CD1c-positive myeloid dendritic cell (primary cell): ENCODE results near the gene IFNLR1.

Source experiments
- DNase-seq: peaks from one replicate; pipeline ENCODE4 v3.0.0-alpha.2; 2016; ENCODE audit errors: extremely low spot score

IFNLR1 gene

DNA sequence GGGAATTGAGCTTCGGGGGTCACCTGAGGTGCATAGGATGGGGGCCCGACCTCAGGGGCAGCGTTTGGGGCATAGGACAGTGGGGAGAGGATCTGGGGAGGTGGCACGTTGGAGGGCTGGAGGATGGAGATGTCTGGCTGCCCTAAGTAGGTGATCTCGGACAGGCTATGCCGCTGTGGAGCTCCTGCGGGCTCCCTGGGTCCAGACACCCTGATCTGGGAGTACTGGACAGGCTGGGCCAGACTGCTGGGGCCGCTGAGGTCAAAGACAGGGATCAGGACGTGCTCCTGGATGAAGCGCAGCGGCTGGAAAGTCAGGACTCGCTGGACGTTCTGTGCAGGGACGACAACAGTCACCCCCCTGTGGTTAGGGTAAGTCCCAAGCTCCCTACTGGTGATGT, 65.7 kb downstream of the IFNLR1 start:
- no peak for DNase-seq

DNA sequence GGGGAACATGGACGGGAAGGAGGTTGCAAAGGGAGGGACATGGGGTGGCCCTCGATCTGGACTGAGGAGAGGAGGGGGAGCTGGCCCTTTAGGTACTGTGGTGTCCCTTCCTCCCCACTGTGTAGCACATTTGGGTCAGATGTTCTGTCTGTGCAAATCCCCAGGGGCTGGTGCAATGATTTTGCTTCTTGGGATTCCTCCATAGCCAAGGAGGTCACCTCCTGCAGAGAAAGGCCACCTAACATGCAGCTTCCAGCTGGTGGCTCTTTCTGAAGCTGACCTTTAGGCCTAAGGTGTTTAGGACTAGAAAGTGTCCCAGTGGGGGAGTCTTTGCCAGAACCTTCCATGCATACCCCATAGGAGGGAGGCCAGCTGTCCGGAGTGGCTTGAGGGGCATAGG, 66.1 kb downstream of the IFNLR1 start:
- DNase-seq: no peak

DNA sequence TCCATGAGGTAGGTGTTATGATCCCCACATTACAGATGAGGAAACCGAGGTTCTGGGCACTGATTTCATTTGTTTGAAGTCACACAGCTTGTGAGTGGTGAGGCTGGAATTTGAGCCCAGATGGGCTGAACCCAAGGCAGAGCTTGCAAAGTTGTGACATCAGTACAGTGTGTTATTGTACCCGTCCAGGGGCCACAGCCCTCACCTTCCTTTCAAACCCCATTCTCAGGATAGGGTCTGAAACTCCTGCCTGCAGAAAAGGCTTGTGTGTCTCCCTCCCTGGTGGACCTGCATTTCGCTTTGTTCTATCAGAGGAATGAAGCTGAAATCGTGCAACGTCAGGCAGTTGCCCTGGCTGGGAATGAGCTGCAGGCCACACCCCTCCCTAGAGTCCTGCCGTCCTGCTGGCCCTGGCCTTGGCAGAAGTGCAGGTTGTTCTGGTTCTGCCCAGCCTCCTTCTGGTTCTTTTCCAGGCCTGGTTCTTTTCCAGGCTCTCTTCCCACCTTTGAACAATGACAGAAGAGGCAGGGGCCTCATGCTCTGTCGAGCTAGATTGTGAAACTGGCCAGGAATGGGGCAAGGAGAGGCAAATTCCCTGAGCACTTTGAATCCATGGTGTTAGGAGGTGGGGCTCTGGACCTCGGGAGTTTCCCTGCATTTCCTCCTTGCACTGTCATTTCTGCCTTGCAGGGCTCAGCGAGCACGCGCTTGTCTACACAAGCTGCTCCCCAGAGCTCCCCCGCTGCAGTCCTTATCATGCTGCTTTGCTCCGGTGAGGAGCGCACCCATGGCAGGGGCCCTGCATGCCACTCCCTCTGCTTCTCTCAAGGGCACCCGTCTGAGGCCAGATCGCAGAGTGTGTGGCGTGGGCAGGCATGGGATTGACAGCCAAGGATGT, 67.0 kb downstream of the IFNLR1 start:
- no peak for DNase-seq

DNA sequence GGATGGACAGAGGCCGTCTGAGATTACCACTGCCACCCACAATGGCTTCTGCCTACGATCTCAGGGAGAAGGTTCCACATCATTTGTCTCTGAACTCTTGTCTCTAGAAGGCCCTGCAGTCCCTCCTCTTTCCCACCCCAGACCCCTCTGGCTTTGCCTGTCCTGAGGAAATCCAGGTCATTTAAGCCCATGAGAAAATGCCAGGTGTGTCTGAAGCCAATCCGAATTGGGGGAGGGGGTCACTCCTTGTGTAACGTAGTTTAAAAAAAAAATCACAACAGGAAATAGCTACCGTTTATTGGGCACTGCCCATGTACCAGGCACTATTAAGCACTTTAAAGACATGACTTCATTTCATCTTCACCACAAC, 67.6 kb downstream of the IFNLR1 start:
- DNase-seq: no peak

DNA sequence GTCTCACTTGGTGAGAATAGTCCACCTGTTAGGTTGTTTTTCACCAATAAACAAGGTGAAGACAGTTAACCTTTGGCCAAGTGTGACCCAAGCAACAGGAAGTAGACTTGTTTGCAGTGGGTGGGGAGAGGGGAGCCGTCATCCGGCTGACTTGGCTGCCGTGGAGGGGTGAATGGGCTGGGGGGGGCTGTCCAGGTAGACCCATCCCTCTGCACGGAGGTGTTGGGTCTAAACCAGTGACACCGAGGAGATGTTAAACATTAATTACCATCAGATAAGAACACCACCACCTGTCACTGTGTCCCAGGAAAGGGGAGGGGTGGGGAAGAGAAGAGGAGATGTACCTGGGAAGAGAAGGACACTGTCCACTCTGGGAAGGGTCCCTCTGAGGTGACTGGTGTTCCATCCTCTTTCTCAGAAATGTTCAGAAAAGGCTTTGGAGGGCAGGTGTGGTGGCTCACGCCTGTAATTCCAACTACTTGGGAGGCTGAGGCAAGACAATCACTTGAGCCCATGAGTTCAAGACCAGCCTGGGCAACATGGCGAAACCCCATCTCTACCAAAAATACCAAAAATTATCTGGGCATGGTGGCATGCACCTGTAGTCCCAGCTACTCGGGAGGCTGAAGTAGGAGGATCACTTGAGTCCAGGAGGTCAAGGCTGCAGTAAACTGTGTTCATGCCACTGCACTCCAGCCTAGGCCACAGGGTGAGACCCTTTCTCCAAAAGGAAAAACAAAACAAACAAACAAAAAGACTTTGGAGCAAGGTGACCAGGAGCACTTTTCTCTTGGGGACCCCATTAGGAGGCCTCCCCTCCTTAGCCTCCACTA, 68.5 kb downstream of the IFNLR1 start:
- no peak for DNase-seq

DNA sequence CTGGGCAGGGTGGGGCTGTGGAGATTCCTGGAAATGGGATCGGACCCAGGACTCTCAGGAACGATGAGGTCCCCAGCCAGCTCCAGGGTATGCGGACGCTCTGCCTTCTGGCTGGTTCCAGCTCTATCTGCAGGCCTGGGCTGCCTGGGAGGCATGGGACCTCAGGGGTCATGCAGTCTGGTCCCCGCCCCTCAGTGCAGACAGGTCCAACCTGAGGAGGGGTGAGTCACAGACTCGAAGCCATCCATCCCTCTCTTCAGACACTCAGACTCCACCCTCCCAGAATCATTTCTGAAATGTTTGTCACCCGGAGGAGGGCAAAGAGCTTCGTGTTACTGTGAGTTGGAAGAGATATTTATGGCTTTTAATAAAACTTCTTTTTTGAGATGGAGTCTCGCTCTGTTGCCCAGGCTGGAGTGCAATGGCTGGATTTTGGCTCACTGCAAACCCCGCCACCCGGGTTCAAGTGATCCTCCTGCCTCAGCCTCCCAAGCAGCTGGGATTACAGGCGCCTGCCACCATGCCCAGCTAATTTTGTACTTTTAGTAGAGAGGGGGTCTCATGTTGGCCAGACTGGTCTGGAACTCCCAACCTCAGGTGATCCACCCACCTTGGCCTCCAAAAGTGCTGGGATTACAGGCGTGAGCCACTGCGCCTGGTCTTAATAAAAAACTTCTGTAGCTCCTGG, 69.2 kb downstream of the IFNLR1 start:
- no peak for DNase-seq

DNA sequence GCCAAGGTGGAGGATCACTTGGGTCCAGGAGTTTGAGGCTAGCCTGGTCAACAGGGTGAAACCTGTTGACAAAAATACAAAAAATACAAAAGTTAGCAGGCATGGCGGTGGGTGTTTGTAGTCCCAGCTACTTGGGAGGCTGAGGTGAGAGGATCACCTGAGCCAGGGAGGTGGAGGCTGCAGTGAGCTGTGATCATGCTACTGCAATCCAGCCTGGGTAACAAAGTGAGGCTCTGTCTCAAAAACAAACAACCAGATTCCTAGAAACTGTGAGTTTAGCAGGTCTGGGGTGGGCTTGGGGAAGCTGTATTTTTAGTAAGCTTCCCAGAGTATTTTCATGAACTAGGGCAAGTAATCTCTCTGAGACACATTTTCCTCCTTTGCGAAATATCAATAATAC, 70.0 kb downstream of the IFNLR1 start:
- no peak for DNase-seq

DNA sequence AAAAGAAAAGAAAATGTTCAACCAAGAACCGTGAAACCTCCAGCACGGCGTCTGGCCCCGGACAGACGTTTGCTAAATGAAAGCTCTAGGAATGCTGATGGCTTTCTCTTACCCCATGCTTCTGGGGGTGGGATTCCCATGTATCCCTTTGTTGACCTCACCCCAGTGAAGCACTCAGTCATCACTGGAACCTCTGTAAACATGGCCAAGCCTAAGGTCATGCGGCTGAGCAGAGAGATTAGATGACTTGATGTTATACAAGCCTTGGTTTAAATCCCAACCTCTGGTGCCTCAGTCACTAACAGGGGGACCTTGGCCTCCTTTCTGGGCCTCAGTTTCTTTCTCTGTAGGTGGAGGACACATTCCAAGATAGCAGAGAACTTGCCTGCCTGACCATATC, 72.3 kb downstream of the IFNLR1 start:
- DNase-seq: no peak

DNA sequence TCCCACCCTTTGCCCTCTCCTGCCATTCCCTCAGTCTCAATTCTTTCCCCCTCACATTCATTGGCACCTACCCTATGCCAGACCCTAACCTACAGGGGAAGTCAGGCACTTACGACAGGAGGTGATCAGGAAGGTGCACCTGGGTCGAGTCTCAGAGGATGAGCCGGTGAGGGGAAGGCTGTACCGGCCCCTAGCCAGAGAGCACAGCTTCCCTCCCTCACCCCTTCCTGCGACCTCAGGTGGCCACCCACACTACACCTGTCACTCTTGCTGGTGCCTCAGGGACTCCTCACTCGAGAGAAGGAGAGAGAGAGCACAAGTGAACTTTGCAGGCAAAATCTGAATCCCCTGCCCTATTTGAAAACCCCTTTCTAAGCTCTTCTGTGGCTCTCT, 73.5 kb downstream of the IFNLR1 start:
- DNase-seq: no peak

DNA sequence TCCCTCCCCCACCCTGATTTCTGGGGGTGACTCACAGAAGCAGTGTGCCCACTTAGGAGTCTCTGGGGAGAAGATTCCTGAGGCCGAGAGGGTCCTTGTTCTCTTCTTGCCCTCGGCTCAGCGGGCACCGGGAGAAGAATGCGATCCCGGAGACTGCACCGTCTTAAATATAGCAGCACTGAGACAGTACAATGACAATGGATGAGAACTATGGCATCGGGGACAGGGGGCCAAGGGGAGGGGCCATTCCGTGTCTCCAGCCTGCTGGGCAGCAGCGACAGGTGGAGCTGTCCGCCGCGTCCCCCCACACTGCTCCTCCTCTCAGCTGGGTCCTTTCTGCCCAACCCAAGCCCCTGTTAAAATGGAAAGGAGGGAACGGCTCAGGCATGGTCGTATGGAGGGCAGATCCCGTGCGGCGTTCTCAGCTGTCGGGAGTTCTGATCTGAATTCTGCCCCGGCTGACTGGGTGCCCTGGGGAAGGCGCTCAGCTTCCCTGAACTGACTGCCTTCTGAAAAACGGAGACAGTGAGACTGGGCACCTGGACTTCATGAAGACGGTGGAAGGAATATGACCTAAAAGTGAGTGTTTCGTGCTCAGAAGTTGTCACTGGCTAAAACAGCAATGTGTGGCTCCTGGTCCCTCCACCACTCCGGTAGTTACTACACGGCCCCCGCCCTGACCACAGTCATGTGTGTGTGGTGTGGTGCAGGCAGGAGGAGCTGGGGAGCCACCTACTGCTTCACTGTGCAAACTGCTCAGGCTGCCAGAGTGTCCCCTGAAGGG, 74.9 kb downstream of the IFNLR1 start, which contains the start of gene MYOM3:
Gene MYOM3, minus strand, starts transcription at position 140 of the 784 bp plus-strand sequence. CDS start 3,499 bp downstream, outside the sequence.
- DNase-seq: peak; percentile 48

DNA sequence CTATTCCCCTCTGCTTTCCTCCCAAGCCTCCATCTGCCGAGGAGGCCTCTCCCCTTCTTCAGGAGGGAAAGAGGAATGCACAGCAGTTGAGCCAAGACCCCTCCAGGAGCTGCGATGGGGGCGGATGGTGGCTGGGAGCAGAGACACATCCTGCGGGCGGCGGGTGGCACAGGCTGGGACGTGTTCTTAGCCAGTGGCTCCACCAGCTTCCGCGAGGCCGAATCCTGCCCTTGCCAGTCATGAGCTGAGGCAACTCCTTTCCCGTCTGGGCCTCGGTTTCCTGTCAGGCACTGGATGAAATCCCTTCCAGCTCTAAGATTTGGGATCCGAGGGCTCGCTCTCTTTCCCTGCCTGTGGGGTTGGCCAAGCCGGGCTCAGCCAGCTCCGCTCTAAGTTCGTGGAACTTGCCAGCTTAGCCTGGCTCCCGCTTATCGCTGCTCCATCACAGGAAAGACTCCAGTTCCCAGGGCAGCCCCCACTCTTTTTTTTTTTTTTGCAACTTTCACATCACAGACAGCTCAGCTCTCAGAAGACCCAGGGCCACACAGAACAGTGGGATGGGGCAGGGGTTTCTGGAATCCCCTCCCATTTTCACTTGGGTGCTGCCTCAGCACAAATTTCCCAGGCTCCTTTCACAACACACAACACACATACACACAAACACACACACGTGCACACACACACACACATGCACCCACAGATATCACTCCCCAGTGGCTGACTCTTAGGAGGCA, 75.7 kb downstream of the IFNLR1 start:
- no peak for DNase-seq

DNA sequence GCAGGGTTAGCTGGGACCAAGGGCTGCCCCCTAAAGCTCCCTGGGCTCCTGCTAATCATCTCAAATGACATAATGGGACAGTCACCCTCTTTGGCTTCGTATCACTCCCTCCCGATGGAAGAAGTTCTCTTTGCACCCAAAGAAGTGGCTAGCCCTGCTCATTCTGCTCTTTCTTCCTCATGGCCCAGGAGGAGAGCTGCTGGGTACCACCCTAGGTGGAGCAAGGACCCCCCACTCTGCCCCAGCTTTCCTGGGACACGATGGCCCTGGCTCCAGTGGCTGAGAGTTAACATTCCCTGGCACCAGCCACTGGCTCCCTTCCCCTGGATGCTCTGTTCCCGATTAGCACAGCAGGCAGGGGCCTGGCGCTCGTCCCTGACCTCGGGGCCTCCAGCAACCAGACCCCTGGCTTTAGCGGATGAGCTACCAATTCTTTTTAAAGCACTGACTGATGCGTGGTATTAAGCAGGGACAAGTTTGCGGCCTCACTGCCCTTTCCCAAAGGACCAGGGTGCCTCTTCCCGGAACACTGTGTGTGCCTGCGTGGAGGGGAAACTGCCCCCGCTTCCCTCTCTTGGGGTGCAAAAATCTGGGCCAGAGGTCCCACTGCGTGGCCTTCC, 76.3 kb downstream of the IFNLR1 start:
- DNase-seq: no peak

DNA sequence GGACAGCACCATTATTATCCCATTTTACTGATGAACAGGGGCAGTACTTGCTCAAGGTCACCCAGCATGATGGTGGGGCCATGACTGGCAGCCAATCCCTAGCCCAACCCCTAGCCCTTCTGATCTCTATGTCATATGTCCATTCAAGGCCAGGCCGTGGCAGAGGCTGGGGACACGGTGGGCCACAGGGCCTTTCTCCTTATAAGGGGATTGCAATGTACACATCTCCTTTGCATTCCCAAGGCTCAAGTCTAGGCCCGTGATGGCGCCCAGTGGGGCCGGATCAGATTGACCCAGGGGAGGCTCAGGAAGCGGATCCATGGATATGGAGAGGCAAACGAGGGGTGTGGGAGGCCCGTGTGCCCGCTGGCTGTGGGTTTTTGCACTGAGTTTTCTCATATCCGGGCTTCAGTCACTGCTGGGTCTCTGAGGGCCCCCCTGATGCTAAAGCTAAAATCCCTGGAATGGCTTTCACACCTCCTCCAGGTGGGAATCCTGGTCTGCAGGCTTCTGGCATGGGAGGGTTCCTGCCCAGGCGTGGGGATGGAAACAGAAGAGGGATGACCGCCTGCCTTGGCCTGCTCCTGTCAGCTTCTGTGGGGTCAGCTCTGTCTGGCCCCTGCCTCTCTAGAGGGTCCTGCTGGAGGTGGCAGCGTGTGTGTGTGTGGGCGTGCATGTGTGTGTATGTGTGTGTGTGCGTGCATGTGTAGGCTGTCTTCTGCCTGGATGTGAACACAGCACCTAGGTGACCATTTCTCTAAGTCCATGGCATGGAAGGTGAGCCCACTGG, 77.2 kb downstream of the IFNLR1 start:
- no peak for DNase-seq

DNA sequence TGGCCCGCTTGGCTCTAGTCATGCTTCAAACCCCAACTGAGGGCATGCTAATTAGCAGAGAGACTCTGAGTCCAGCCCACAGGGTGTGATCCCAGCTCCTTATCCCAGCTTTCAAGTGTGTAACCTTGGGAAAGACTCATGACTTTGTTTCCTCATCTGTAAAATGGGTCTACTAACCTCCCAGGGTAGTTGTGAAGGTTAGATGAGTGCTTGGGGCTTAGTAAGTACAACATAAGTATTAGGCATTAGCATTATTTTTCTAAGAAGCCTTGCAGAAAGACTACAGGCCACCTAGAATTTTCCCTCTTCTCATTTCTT, 78.0 kb downstream of the IFNLR1 start:
- no peak for DNase-seq

DNA sequence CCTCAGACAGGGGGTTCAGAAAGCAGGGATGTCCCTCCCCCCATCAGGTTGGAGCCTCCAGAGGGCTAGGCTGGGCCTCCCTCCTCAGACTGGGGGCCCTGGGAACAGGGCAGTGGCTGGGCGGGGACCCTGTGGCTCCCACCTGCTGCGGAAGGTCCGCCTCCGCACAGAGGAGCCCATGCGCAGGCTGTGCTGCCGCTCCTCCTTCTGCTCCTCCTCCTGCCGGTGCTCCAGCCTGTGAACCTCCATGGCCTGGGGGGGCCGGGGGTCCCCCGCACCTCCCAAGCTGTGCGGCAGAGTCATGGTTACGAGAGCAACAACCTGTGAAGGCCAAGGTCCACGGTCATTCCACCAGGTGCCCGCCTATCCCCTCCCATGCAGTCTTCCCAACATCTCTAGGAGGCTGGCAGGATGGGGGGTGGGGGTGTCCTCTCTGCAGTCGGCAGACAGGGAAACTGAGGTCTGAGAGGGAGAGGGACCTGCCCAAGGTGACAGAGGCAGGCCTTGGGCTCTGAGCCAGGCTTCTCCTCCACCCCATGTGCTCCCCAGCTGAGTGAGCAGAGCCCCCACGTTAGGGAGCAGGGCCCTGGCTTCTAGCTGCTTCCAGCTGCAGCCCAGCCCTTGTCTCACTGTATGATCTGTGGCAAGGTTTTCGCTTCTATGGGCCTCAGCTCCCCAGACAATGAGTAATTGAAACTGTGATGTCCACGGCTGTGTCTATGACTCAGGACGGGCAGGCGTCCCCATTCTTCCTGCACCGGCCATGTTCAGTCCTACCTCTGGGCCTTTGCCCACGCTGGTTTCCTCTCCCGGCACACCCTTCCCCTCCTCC, 78.5 kb downstream of the IFNLR1 start:
- no peak for DNase-seq

DNA sequence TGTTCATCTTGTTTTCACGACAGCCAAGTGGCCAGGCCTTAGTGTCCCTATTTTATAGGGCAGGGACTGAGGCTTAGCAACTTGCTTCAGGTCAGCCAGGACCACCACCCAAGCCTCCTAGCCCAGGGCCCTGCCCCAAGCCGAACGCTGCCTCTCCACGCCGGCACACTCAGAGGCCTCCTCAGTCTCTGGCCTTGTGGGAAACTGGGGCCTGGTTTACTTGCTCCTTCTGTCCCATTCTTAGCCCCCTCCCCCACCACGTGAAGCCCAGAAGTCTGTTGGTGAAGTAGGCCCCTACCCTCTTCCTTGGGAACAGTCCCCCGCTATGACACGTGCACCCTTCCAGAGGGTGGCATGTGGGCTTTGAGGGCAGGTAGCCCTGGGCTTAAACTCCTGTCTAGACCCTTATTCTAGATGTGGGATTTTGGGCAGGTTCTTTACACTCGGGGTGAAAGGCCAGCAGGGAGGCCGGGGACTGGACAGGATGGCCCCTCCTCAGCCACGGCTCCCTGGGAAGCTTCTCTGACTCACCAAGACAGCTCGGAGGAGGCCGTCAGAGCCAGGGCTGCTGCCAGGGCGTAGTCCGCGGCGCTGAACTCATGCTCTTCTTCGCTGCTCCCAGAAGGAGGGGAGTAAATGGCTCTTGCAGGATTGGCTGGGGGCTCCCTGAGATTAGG, 79.5 kb downstream of the IFNLR1 start:
- no peak for DNase-seq

DNA sequence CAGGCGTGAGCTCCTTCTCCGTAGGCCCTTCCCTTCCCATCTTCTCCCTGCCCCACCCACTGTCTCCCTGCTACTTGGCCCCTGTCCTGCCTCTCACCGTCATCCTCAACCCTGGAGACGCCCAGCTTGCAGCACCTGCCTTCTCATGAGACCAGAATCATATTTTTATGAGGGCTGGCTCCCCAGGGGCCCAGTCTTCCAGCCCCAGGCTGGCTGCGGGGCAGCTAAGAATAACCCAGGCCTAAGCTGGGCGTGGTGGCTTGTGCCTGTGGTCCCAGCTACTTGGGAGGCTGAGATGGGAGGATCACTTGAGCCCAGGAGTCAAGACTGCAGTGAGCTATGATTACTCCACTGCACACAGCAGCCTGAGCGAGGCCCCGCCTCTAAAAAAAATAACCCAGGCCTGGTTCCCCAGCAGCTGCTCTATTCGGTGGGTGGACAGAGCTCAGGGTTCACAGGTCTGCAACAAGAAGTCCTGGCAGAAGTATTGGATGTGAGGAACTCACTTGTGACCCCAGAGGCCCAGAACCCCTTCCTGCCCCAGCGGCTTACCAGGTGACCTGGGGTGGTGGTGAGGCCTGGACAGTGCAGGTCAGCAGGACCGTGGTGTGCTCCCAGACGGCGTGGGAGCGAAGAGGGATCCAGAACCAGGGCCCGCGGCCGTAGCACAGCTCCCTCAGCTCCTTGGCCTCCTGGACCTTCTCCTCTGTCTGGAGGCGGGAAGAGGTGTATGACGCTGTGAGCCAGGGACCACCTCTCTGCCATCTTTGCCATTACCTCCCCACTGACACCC, 81.5 kb downstream of the IFNLR1 start:
- no peak for DNase-seq
